Anterior cingulate cortex (tissue), 58 donors: ENCODE measurements around the gene PARD3.
"Not testable (repeated sequence)": the region's sequence is repeated elsewhere in the genome, so short reads cannot be mapped to it uniquely, and the experiment has no call there.

Experiments
- DNase-seq, 58 donors: peaks; one replicate each; lab custom pipeline; 2025; lab: John Stamatoyannopoulos, UW

PARD3 gene

GRCh38 chr10:34769899-34770298 is 45.2 kb downstream of the PARD3 start:
- no peak for DNase-seq

DNA sequence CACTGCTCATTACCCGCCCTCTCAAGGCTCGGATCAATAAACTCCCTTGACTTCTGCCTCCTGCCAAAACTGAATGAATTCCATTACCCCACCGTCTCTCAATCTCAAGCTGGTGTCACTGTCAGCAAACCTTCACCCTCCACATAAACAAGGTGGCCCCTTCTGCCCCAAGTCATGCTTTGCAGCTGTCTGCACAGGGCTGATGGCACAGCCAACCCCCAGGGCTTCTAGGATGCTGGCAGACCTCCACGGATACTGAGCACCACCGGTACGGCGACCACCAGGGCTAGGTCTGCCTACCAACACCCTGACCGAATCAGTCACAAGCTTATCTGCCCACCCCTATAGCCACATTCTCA is 46.1 kb downstream of the PARD3 start:
- no peak for DNase-seq

DNA sequence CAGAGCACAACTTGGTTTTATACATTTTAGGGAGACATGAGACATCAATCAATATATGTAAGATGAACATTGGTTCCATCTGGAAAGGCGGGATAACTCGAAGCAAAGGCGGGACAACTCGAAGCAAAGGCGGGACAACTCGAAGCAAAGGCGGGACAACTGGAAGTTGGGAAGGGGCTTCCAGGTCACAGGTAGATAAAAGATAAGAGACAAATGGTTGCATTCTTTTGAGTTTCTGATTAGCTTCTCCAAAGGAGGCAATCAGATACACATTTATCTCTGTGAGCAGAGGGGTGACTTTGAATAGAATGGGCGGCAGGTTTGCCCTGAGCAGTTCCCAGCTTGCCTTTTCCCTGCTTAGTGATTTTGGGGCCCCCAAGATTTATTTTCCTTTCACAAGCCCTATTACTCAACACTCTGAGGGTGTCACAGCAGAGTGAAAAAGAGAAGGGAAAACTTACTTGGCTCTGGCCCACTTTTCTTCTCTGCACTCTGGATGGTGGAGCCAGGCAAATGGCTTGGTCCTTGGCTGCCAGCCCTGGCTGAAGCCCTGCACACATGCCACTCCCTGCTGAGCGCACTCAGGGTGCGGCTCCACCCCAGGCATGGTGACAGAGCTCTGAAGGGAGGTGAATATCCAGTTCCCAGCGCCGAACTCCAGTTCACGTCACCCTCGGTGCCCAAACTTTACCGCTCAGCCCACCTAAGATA is 46.7 kb downstream of the PARD3 start:
- DNase-seq: peak in 37 of 58 donors; percentile 1 to 50 (median 16)

GRCh38 chr10:34766811-34767494 is 48.1 kb downstream of the PARD3 start:
- no peak for DNase-seq

- no peak for DNase-seq
Measured at GRCh38 chr10:34766266-34766600, 48.9 kb downstream of the PARD3 start.

DNA sequence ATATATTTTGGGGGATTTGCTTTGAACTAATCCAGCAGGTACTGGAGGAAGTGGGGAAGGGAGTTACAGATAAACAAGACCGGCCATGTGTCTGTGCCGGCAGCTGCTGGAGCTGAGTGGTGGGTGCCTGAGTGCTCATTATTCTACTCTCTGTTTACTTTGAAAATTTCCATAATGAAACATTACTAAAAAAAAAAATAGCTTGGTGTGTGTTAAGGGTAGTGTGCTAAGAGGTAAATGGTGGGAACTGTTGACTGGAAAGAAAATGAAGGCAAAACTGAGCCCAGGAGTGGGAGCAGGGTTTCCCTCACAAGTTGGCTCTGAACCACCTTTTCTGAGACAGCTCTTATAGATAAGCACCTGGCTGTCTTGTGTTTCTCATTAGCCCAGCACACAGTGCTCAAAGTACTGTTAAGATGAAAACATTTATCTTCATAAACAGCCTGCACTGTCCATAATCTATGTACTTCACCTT is 50.6 kb downstream of the PARD3 start:
- no peak for DNase-seq

GRCh38 chr10:34762603-34763299 is 52.3 kb downstream of the PARD3 start:
- no peak for DNase-seq

DNA sequence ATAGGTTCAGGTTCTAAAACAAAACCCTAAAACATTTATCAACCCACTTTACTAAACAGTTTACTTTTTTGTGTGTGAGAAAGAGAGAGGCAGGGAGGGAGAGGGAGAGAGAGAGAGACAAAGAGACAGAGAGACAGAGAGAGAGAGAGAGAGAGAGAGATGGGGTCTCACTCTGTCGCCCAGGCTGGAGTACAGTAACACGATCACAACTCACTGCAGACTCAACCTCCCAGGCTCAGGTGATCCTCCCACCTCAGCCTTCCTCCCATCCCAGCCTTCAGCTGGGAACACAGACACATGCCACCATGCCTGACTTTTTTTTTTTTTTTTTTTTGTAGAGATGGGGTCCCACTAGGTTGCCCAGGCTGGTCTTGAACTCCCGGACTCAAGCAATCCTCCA is 52.9 kb downstream of the PARD3 start:
- no peak for DNase-seq

- DNase-seq: no peak
Measured at GRCh38 chr10:34761453-34761852, 53.6 kb downstream of the PARD3 start.

DNA sequence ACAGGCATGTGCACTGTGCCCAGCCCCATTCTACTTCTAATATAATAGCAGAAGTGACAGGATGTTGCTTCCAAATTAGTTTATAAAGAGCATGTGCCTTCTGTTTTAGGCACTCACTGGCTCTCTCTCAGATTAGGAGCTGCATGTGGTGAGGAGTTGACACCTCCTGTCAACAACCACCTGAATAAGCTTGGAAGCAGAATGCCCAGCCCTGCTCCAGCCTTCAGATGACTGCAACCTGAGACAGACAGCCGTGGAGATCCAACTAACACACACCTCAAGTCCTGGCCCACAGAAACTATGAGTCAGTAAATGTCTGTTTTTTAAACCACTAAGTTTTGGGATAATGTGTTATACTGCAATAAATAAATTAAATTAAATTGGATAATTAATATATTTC is 54.5 kb downstream of the PARD3 start:
- no peak for DNase-seq

DNA sequence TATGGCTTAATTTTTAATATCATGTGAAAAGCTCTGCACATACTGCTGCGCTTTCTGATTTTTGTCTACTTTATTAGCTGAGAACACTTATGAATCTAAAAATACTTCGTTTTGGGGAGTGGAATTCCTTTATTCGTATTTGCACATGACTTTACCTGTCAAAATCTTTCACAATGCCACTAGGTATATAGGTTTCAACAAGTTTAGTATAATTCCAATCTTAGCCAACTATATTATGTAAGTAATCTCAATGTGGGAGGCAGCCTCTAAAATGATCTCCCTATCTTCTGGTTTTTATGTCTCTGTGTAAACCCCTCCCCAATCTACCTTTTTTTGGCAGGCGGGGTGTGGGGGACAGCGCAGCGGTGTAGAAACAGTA is 55.3 kb downstream of the PARD3 start:
- DNase-seq: no peak

DNA sequence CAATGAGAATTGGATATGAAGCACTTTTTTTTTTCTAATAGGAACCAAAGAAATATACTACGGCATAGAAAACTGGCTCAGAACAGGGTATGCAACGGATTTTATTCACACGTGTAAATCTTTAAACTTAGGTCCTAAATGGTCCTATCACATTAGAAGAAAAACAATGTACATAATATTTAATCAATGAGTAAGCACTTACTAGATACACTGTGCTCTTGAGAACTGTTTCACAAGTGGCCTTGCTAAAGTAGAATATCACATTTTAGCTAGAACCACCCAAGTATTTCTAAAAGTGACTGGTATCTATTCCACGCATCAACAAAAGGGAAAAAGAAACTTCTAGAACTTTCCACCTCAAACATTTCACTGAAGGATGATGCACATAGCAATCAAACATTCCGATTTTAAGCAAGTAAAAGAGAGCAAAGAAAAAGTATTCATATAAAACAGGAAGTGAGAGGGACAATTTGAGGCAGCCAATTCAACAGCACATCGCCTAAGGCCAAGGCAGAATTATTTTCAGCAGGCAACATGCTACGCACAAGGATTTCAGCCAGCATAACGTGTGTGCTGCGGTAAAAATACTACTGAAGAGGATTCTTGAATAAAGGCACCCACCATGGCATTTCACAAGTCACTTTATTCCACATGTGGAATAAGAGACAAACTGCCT is 55.8 kb downstream of the PARD3 start:
- no peak for DNase-seq

- no peak for DNase-seq
Measured at GRCh38 chr10:34758447-34758996, 56.6 kb downstream of the PARD3 start.

GRCh38 chr10:34757933-34758332 is 57.2 kb downstream of the PARD3 start:
- DNase-seq: no peak

GRCh38 chr10:34757181-34757580 is 57.9 kb downstream of the PARD3 start:
- DNase-seq: not testable (repeated sequence)

GRCh38 chr10:34756584-34756983 is 58.5 kb downstream of the PARD3 start:
- DNase-seq: no peak

GRCh38 chr10:34753014-34753757 is 61.9 kb downstream of the PARD3 start:
- no peak for DNase-seq

GRCh38 chr10:34751272-34751671 is 63.8 kb downstream of the PARD3 start:
- no peak for DNase-seq

- not testable (repeated sequence) for DNase-seq
Measured at GRCh38 chr10:34750795-34751194, 64.3 kb downstream of the PARD3 start.

DNA sequence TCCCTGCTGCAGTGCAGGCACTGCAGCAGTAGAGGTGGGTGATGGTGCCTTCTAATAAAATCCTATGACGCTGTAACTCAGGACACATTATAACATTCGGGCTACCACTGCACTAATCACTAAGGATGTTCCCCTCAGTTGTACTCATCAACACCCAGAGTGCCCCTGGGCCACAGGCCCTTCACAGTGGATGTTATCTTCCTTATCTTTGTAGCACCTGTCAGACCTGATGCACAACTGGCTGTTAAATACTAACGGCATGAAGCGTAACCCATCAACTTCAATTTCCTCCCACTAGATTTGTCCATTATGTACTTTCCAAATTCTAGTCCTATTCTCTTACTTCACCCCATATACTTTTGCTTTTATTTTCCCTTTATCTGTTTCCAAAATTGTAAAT is 66.3 kb downstream of the PARD3 start:
- no peak for DNase-seq
